Ascending aorta (tissue), 2 donors: ENCODE measurements around the gene CAP2. TPM values are rescaled to one million over a fixed set of nuclear protein-coding genes. Genes with fewer than 3 reads are reported as not detected.

Experiments used
- DNase-seq, 2 donors: peaks; one replicate each; pipeline ENCODE4 v3.0.0-alpha.2; 2019; ENCODE audit warnings: low spot score in 2 of 2
- H3K27ac ChIP-seq, 2 donors: fragments of 200-600 bp; sonication (generic); one replicate each; pipeline ENCODE4 v1.5.1; 2016 to 2017; ENCODE audit warnings: mild to moderate bottlenecking in 1 of 2
- H3K27me3 ChIP-seq: fragments of 200-600 bp; sonication (generic); one replicate; pipeline ENCODE4 v1.5.1; 2017
- H3K36me3 ChIP-seq, 2 donors: fragments of 200-600 bp; sonication (generic); one replicate each; pipeline ENCODE4 v1.5.1; 2016
- H3K4me1 ChIP-seq, 2 donors: fragments of 200-600 bp; sonication (generic); one replicate each; pipeline ENCODE4 v1.5.1; 2016 to 2017; ENCODE audit warnings: mild to moderate bottlenecking in 1 of 2
- H3K4me3 ChIP-seq, 2 donors: fragments of 200-600 bp; sonication (generic); one replicate each; pipeline ENCODE4 v1.5.1; 2016 to 2017; ENCODE audit warnings: mild to moderate bottlenecking in 1 of 2
- H3K9me3 ChIP-seq, 2 donors: fragments of 200-600 bp; sonication (generic); one replicate each; pipeline ENCODE4 v1.5.1; 2016
- CTCF ChIP-seq, 3 experiments: fragments of 200-600 bp in 2 of 3; fragments of 450-650 bp in 1 of 3; sonication (generic) in 2 of 3; IDR thresholded peaks; one replicate each; pipeline ENCODE4 v1.5.1; 2016 to 2019; ENCODE audit warnings: antibody characterized with exemption in 3 of 3, mild to moderate bottlenecking in 1 of 3, moderate library complexity in 1 of 3
- intact Hi-C: fragments of 100-400 bp; cut with DNase I; formaldehyde crosslinking; loops from one replicate; pipeline ENCODE4 v1.15.1; 2023
- total RNA-seq: library from RNA; depleted of rRNA; stranded (reverse); fragments of >200 nt; gene quantifications from one replicate; pipeline ENCODE4 v1.1.0, GENCODE V29; 2016

Gene CAP2
- total RNA-seq, 1 donor from 2014 or later = 7.1 TPM

DNA sequence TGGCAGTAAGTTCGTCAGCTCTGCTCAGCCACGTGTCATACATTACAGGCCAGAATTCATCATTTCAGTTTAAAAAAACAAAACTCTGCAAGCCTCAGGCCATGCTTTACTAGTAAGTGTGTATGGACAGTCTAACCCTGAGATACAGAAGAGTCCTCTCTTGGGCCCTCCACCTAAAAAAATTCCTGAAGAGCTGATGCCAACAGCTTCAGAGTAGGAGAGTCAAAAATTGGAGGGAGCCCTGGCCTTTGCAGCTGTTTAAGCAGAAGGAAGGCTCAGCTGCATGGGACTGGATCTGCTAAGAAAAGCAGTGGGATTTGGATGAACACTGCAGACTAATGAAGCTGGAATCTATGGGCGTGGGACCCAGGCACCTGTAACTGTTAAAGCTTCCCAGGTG, 159.5 kb downstream of the CAP2 start:
- Histone ChIP-seq H3K4me3 (no peak overlapping the region), H3K4me1 (no peaks in the 10 kb centered on the region), H3K9me3 (no peaks in the 10 kb centered on the region), H3K27me3 (no peaks in the 10 kb centered on the region), H3K36me3 (peaks cover 18 to 28% of the 10 kb centered on the region in 2 donors), H3K27ac (no peak overlapping the region)
- no peak for TF ChIP-seq CTCF (IDR thresholded peaks at IDR 0.05)
- no peak for DNase-seq
- intact Hi-C loops = no loop called here

DNA sequence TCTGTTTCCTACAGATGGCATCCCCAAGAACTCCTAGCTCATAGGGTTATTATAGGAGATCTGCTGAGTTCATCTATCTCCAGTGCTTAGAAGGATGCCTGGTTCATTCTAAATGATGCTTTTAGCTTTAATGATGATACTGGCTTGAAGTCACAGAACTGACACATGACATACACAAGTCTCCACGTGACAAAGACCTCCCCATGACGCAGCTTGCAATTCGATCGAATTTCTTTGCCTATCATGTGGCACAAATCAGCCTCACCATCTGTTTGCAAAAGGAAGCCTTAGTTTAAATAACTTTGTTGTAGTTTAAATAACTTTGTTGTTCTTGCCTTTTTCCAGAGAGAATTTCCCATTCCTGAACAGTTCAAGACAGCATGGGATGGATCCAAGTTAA, 162.6 kb downstream of the CAP2 start:
- no peaks in the 10 kb centered on the region for H3K4me1 ChIP-seq
- no peak for TF ChIP-seq CTCF (IDR thresholded peaks at IDR 0.05)
- no peak overlapping the region for H3K27ac ChIP-seq
- intact Hi-C loops = no loop called here
- H3K36me3 ChIP-seq = peaks cover 18 to 28% of the 10 kb centered on the region in 2 donors
- H3K4me3 ChIP-seq = no peak overlapping the region
- no peak for DNase-seq
- H3K27me3 ChIP-seq = no peaks in the 10 kb centered on the region
- H3K9me3 ChIP-seq = no peaks in the 10 kb centered on the region

GRCh38 chr6:17562636-17563035, 169.2 kb downstream of the CAP2 start:
- no peak for TF ChIP-seq CTCF (IDR thresholded peaks at IDR 0.05)

DNA sequence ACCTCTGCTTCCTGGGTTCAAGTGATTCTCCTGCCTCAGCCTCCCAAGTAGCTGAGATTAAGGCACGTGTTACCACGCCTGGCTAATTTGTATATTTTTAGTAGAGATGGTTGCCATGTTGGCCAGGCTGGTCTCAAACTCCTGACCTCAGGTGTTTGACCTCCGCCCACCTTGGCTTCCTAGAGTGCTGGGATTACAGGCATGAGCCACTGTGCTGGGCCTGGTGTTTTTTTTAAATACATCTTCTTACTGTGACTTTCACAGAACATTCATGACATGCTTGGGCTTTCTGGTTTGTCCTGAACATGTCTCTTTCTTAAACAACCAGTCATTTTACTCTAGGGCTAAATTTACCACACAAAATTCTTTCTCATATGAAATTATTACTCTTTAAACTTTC, 172.0 kb downstream of the CAP2 start:
- intact Hi-C loops = no loop called here
- Histone ChIP-seq H3K4me3 (no peak overlapping the region), H3K4me1 (no peaks in the 10 kb centered on the region), H3K27me3 (no peaks in the 10 kb centered on the region), H3K9me3 (no peaks in the 10 kb centered on the region), H3K36me3 (no peaks in the 10 kb centered on the region), H3K27ac (no peak overlapping the region)
- no peak for DNase-seq
- no peak for TF ChIP-seq CTCF (IDR thresholded peaks at IDR 0.05)

More at GRCh38 chr6:17562636-17563035, 169.2 kb downstream of the CAP2 start:
- no peaks in the 10 kb centered on the region for H3K4me1 ChIP-seq
- DNase-seq = no peak
- no peaks in the 10 kb centered on the region for H3K9me3 ChIP-seq
- H3K4me3 ChIP-seq = no peak overlapping the region
- no peaks in the 10 kb centered on the region for H3K27me3 ChIP-seq
- intact Hi-C loops = no loop called here
- no peak overlapping the region for H3K27ac ChIP-seq
- H3K36me3 ChIP-seq = no peaks in the 10 kb centered on the region

DNA sequence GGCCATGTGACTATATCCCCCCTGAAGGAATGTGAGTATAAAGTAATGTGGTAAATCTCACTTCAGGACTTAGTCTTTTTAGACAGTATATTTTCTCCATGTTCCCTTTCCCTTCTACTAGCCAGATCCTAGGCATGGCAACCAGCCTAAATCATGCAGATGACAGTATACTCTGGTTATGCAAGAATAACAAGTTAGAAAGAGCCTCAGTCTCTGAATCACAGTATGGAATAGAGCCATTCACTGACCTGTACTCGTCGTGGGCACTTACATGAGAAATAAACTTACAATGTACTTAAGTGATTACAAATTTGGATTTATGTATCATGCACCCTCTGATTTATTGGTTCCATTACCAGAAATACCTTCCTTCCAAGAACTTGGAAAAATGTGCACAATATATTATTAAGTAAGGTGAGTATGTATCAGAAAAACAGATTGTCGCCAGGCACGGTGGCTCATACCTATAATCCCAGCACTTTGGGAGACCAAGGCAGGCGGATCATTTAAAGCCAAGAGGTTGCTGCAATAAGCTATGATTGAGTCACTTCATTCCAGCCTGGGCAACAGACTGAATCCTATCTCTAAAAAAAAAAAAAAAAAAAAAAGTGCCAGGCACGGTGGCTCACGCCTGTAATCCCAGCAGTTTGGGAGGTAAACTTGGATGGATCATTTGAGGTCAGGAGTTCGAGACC, 181.6 kb downstream of the CAP2 start:
- no peaks in the 10 kb centered on the region for H3K27me3 ChIP-seq
- H3K4me1 ChIP-seq = no peaks in the 10 kb centered on the region
- H3K4me3 ChIP-seq = no peak overlapping the region
- no peak overlapping the region for H3K27ac ChIP-seq
- H3K9me3 ChIP-seq = peaks cover 0 to 10% of the 10 kb centered on the region in 2 donors
- H3K36me3 ChIP-seq = no peaks in the 10 kb centered on the region
- intact Hi-C loops = no loop called here
- no peak for TF ChIP-seq CTCF (IDR thresholded peaks at IDR 0.05)
- no peak for DNase-seq

DNA sequence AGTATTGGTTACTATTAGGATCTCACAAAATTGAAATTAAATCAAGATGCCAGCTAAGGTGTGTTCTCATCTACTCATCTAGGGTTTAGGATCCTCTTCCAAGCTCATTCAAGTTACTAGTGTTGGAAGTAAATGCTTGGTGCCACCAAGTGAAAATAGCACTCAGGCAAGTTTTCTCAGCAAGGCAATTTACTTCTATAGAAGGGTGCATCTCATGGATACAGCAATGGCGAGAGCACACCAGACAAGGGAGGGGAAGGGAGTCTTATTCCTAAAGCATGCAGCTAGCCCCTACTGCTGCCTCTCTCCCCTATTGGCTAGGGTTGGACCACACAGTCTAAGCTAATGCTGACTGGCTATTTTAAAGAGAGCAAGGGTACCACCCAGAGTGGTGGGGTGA, 183.7 kb downstream of the CAP2 start:
- TF ChIP-seq CTCF (IDR thresholded peaks at IDR 0.05) = no peak
- no peaks in the 10 kb centered on the region for H3K36me3 ChIP-seq
- H3K4me3 ChIP-seq = no peak overlapping the region
- no peaks in the 10 kb centered on the region for H3K27me3 ChIP-seq
- no peak for DNase-seq
- no peaks in the 10 kb centered on the region for H3K4me1 ChIP-seq
- peaks cover 0 to 10% of the 10 kb centered on the region in 2 donors for H3K9me3 ChIP-seq
- H3K27ac ChIP-seq = no peak overlapping the region
- intact Hi-C loops = no loop called here
